ENCODE results near the gene ZBTB42. TPM values are rescaled to one million over a fixed set of nuclear protein-coding genes. Genes with fewer than 3 reads are reported as not detected.
A peak's percentile ranks its signal among the peaks of the same experiment; 100 is the strongest.

Gene ZBTB42
- total and polyA plus RNA-seq, 2 of the 13 experiments (the other 11 are each of a cell fraction or from before 2014, with no cell fraction given), result 2.8 to 4.2 TPM

DNA sequence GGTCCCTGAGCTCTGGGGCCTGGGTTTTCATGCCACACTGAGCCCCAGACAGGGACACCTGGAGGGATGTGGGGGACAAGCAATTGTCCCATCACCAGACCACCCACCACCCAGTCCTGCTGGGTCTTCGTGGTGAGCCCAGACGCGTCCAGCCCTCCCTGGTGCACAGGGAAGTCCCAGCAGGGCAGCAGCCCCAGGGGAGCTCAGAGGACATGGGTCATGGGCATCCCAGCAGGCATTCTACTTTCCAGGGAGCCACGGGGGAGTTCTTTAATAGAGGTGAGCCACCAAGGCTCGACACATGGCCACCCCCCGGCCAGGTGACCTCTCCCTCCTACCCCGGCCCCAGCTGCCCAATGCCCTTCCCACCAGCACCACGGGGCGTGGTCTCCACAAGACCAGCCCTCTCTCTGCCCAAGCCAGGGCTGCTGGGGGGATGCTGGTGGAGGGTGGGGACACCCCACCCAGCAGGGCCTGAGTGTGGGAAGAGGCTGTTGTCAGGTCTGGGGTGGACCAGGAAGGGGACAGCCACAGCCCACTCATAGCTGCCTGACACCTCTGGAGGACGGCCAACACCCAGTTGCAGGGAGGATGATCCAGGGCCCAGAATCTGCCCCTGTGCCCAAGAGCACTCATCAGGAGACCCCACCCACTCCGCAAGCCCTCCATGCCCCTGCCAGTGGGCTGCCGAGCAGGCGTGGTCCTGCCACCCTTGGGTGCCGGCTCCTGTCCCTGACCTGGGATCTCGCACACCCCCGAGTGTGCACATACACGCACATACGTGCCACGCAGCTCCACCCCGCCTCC lies 19.4 kb upstream of the ZBTB42 start:
- H3K79me2 ChIP-seq (ENCODE audit: insufficient read depth, low read length), result no peaks in the 10 kb centered on the region
- ATAC-seq (no peak), FAIRE-seq (no peak), DNase-seq (ENCODE audit: low spot score) (no peak)
- H3K4me2 ChIP-seq (ENCODE audit: low read depth, low read length), result no peak overlapping the region
- H3K27me3 ChIP-seq (ENCODE audit: control insufficient read depth in 1 of 2, insufficient read depth in 2 of 2, low read length in 2 of 2), result no peaks in the 10 kb centered on the region
- H3K9ac ChIP-seq (ENCODE audit: insufficient read depth, low read depth, low read length), result no peak overlapping the region
- 0 out of 2 replicates have a peak, but pooled peaks cover 1% of the 10 kb centered on the region for H4K20me1 ChIP-seq (ENCODE audit: insufficient read depth, low read length)
- intact Hi-C loops (cut with micrococcal nuclease; ENCODE audit: unreplicated experiment) (loop anchor here (2.0 kb wide), 1 partner anchor 13 kb away; the partner anchor contains the start of gene AKT1), in situ Hi-C loops (cut with HindIII; ENCODE audit: extremely low pct_ligation_motif_present, low pct_unique_long_range_greater_than_20kb) (no loop called here)
- H2AFZ ChIP-seq (ENCODE audit: low read length), result no peak overlapping the region
- H3K27ac ChIP-seq (ENCODE audit: extremely low read length, insufficient read depth, low read length), result no peak overlapping the region
- ChIA-PET POLR2A (no interaction called here), CTCF (ENCODE audit: low intra/inter-chr PET ratio, low total read pairs) (no interaction called here)
- 95% methylated on average over 4 of the region's 20 CpGs for WGBS (ENCODE audit: low lambda C conversion rate)
- H3K4me3 ChIP-seq (replicated peaks in 1 of 3; ENCODE audit: insufficient read depth in 1 of 3, low read depth in 2 of 3, low read length in 3 of 3), result no peak overlapping the region
- TF ChIP-seq TOE1 (CRISPR knock-in tag; IDR thresholded peaks at IDR 0.05) (no peak), ATM (IDR thresholded peaks at IDR 0.05; ENCODE audit: borderline replicate concordance) (no peak), AGO2 (optimal IDR thresholded peaks at IDR 0.05; ENCODE audit: low read depth, low read length) (peak; percentile 75)
- peaks cover 7 to 11% of the 10 kb centered on the region in 2 experiments; a peak in 3 of 5 replicates for H3K36me3 ChIP-seq (replicated peaks in 1 of 2; ENCODE audit: control insufficient read depth in 1 of 2, insufficient read depth in 2 of 2, low read length in 2 of 2)
- H3K4me1 ChIP-seq (ENCODE audit: insufficient read depth, low read length), result no peaks in the 10 kb centered on the region
- no TSS peak for BruUV-seq (replicated peaks)
- no peaks in the 10 kb centered on the region for H3K9me3 ChIP-seq (ENCODE audit: low read length)

DNA sequence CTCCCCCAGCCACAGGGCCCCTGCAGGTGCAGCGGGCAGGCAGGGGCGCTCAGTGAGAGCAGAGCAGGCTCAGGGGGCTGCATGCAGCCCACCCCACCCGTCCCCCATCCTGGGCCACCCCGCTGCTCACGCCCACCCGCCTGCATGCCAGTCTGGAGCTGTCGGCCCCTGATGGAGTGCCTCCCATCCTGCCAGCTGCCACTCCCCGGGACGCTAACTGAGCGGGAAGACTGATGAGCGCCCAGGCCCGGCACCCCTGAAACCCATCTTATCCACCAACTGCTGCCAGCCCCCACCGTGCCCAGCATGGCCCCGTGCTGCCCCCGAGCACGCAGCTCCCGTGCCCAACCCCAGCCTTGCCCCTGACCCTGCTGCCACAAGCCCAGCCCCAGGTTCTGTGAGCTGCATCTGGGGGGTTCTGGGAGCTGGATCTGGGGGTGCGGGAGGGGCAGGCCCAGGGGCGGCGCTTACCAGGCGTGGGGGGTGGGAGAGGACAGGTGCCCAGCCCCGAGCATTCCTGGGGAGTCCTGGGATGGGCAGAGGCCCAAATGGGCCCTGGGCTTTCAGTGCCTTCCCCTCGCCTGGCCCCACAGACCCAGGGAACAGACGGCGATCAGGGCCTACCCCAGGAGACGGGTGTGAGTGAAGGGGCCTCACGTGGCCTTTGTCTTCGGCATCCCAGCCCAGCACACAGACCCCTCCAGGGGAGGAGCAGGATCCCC lies 18.7 kb upstream of the ZBTB42 start:
- H3K79me2 ChIP-seq (ENCODE audit: insufficient read depth, low read length), result no peaks in the 10 kb centered on the region
- peaks cover 7 to 11% of the 10 kb centered on the region in 2 experiments; a peak in 2 of 5 replicates for H3K36me3 ChIP-seq (replicated peaks in 1 of 2; ENCODE audit: control insufficient read depth in 1 of 2, insufficient read depth in 2 of 2, low read length in 2 of 2)
- FAIRE-seq (no peak), ATAC-seq (no peak), DNase-seq (ENCODE audit: low spot score) (no peak)
- H3K4me2 ChIP-seq (ENCODE audit: low read depth, low read length), result no peak overlapping the region
- POLR2A ChIA-PET, result no interaction called here
- no peak overlapping the region for H3K27ac ChIP-seq (ENCODE audit: extremely low read length, insufficient read depth, low read length)
- CTCF ChIA-PET (ENCODE audit: low intra/inter-chr PET ratio, low total read pairs), result no interaction called here
- no peak overlapping the region for H3K9ac ChIP-seq (ENCODE audit: insufficient read depth, low read depth, low read length)
- no peaks in the 10 kb centered on the region for H3K27me3 ChIP-seq (ENCODE audit: control insufficient read depth in 1 of 2, insufficient read depth in 2 of 2, low read length in 2 of 2)
- no TSS peak for BruUV-seq (replicated peaks)
- H2AFZ ChIP-seq (ENCODE audit: low read length), result no peak overlapping the region
- no peaks in the 10 kb centered on the region for H4K20me1 ChIP-seq (ENCODE audit: insufficient read depth, low read length)
- no peaks in the 10 kb centered on the region for H3K4me1 ChIP-seq (ENCODE audit: insufficient read depth, low read length)
- in situ Hi-C loops (cut with HindIII; ENCODE audit: extremely low pct_ligation_motif_present, low pct_unique_long_range_greater_than_20kb) (no loop called here), intact Hi-C loops (cut with micrococcal nuclease; ENCODE audit: unreplicated experiment) (no loop called here)
- H3K9me3 ChIP-seq (ENCODE audit: low read length), result no peaks in the 10 kb centered on the region
- WGBS (ENCODE audit: low lambda C conversion rate), result 93% methylated on average over 6 of the region's 28 CpGs
- no peak overlapping the region for H3K4me3 ChIP-seq (replicated peaks in 1 of 3; ENCODE audit: insufficient read depth in 1 of 3, low read depth in 2 of 3, low read length in 3 of 3)
- TF ChIP-seq ZNF564 (CRISPR knock-in tag; IDR thresholded peaks at IDR 0.05), result no peak
- no peak for TF ChIP-seq TCF7L2 (IDR thresholded peaks at IDR 0.05; ENCODE audit: low read depth, low read length)
- TF ChIP-seq, protein P1, sequence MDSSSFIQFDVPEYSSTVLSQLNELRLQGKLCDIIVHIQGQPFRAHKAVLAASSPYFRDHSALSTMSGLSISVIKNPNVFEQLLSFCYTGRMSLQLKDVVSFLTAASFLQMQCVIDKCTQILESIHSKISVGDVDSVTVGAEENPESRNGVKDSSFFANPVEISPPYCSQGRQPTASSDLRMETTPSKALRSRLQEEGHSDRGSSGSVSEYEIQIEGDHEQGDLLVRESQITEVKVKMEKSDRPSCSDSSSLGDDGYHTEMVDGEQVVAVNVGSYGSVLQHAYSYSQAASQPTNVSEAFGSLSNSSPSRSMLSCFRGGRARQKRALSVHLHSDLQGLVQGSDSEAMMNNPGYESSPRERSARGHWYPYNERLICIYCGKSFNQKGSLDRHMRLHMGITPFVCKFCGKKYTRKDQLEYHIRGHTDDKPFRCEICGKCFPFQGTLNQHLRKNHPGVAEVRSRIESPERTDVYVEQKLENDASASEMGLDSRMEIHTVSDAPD (CRISPR knock-in tag; IDR thresholded peaks at IDR 0.05), result no peak
- peak; percentile 50; the same call in 1 of the 2 replicates for TF ChIP-seq RBFOX2 (IDR thresholded peaks at IDR 0.05; ENCODE audit: low read depth, low read length)
- TF ChIP-seq CCDC6 (CRISPR knock-in tag; IDR thresholded peaks at IDR 0.05), result no peak
- TF ChIP-seq CENPX (CRISPR knock-in tag; IDR thresholded peaks at IDR 0.05), result no peak
- TF ChIP-seq SNAI1 (CRISPR knock-in tag; IDR thresholded peaks at IDR 0.05; ENCODE audit: borderline replicate concordance), result no peak
- peak; percentile 14 for TF ChIP-seq AGO2 (optimal IDR thresholded peaks at IDR 0.05; ENCODE audit: low read depth, low read length)
- TF ChIP-seq, protein P2, sequence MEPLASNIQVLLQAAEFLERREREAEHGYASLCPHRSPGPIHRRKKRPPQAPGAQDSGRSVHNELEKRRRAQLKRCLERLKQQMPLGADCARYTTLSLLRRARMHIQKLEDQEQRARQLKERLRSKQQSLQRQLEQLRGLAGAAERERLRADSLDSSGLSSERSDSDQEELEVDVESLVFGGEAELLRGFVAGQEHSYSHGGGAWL (CRISPR knock-in tag; IDR thresholded peaks at IDR 0.05), result no peak
- TF ChIP-seq U2AF1 (optimal IDR thresholded peaks at IDR 0.05; ENCODE audit: low read depth, low read length), result no peak

All from HepG2 (cell line).